ENCODE data around the gene UMODL1. TPM values are rescaled to one million over a fixed set of nuclear protein-coding genes. Genes with fewer than 3 reads are reported as not detected.

UMODL1 gene
- total RNA-seq, 1 donor from 2014 or later: 0.05 TPM

DNA sequence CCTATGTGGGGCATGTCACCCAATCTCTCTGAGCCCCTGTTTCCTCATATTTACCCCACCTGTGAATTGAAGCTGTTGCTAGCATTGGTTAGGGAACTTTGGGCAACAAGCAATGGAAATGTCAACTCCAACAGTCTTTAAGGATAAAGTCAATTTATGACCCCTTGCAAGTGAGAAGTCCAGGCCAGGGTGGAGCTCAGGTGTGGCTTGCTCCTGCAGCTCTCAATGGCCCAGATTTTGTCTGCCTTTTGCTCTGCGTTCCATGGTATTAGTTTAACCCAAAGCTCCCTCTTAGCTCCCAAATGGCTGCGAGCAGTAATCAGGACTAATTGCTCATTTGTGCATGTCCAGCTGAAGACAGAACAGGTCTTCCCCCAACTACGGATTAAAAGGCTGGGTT is 77.5 kb downstream of the UMODL1 start:
- intact Hi-C loops (cut with DNase I): no loop called here
- no peak for ATAC-seq (ENCODE audit: poor library complexity)
- DNase-seq: no peak

DNA sequence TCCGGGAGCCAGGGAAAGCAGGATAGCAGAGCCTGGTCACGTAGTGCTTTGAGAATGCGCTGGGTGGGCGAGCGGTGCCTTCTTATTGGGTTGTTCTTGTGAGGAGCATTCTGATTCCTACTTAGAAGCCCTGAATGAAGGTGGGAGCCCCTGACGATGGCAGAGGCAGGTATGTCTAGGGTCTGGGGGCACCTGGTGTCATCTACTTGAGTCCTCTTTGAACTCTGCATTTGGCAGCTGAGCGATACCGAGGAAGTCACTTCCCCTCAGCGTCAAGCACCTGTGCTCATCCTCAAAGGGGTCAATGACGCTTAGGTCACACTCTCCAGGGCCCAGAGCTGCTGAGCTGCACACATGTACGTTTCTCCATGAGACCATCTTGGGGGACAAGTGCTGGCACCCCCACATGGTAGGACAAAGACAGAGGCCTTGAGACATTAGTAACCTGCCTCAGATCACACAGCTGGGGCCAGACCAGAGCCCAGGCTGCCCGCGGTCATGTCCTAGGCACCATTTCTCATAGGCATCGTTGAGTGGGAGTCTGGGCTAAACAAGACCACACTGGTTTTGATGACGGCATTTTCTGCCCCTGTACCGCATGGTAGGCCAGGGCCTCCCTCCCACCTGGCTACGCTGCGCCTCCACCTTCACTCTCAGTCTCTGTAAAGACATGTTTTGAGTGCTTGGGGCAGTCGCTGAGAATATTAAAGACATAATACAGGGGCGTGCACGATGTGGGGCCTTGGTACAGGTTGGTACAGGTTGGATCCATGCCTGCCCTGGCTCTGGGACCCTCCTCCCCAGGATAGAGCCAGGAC is 78.7 kb downstream of the UMODL1 start:
- ATAC-seq (ENCODE audit: poor library complexity): no peak
- DNase-seq: no peak
- intact Hi-C loops (cut with DNase I): no loop called here

DNA sequence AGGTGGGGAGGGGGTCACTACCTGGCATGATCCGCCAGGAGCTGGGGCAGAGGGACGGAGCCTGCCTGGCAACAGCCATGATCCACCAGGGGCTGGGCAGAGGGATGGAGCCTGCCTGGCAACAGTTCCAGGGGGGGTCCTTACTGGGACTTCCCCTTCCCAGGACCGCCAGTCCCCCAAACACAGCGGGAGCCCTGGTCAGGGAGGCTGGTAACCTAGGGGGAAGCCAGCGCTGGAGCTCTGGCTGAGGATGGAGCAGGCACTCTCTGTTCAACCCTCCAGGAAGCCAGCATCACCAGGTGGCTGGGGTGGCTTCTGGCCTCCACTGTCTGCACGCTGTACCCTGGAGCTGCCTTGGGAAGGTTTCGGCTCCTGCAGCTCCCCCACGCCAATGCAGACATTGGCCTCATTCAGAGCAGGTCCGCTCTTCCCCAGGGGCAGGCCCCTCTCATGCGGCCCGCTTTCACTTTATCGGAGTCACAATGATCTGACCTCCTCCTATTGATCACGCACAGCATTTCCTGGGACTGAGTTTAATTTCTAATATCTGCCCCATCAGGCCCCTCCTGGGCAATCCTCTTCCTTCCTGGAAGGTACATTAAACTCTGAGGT is 79.5 kb downstream of the UMODL1 start:
- intact Hi-C loops (cut with DNase I): no loop called here
- ATAC-seq (ENCODE audit: poor library complexity): no peak
- DNase-seq: no peak

DNA sequence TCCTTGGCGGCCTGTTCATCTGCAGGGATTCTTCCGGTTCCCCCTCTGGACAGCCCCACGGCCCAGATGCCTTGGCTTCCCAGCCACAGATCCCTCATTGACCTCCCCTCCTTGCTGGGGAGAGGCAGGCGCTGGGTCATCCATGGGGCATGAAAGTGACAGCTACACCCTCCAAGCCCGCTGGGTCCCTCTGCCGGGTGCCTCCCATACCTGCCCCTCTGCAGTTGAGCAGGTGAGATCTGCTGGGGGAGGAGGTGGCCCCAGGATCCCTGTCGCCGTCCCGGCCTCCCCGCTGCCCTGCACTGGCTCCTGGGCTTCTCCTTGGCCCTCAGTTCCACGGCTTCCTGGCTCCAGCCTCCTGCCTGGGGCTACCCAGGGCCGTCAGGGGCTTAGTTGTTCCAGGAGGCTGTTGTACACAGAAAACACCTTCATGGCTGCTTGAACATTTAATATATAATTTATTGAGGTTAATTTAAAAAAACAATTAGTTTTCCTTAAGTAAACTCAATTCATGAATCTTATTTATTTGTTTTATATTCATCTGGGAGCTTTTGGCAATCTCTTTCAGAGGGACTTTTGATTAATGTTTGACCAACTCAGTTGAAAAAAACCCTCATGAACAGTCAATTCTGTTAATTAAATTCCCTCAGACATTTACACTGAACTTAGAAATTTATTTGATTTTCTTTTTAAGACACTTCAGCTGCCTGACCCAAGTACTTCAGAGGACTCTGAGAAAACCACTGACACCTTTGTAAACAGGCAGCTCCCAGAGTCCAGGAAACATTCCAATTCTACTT is 80.2 kb downstream of the UMODL1 start:
- DNase-seq (no peak), ATAC-seq (ENCODE audit: poor library complexity) (no peak)
- intact Hi-C loops (cut with DNase I): no loop called here

DNA sequence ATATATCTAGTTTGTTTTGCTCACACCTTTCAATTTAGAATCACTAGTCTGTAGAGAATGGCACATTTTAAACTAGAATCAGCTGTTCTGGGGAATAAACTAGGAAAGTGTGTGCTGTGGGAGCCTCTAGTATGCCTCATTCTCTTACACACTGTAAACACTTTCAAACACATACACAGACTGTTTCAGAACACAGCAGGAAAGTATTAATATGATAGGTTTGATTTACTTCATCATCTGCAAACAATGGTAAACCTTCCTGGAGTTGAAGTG is 80.8 kb downstream of the UMODL1 start:
- DNase-seq (no peak), ATAC-seq (ENCODE audit: poor library complexity) (no peak)
- intact Hi-C loops (cut with DNase I): no loop called here

DNA sequence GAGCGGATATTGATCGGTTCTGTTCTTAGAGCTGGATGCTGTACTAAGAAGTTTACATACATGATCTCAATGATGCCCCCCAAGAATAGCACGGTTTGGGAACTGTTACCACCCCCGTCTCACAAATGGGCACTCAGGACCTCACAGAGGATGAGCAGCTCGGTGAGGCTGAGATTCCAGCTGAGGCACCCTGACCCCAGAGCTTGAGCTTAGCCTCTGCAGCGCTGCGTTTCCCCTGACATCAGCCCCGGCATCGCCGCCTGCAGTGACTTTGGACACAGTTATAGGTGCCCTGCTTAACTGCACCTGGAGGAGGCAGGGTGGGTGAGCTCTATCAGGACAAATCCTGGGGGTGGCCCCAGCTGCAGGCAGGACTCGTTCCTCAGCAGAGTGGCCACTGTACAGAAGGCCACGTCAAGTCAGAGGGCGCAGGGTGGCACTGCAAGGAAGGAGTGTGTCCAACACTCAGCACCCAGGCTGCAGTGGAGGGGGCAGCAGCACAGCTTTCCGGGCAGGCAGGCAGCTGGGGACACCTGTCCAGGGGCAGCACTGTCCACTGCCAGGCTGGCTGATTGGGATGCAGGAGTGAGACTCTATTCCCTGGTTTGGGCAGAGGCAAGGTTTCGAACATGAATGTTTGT is 82.0 kb downstream of the UMODL1 start:
- intact Hi-C loops (cut with DNase I): no loop called here
- ATAC-seq (ENCODE audit: poor library complexity): no peak

DNA sequence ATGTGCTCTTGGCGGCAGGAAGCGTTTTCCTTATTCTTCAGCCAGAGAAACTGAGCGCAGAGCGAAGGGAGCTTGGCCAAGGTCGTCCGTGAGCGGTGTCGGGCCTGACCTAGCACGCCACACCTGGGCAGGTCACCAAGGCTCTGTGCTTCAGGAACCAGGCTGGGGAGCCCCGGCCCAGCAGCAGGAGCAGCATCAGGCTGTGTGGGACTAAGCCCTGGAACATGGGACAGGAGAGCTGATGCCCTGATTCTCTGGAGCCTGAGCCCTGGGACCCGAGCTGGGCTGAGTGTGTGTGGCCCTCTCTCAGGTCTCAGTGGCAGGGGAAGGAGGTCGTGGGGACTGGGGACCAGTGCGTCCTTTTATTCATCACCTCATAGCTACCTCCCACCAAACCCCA is 82.6 kb downstream of the UMODL1 start:
- DNase-seq (no peak), ATAC-seq (ENCODE audit: poor library complexity) (no peak)
- intact Hi-C loops (cut with DNase I): no loop called here

More for the DNA sequence above, 82.0 kb downstream of the UMODL1 start:
- no peak for DNase-seq

DNA sequence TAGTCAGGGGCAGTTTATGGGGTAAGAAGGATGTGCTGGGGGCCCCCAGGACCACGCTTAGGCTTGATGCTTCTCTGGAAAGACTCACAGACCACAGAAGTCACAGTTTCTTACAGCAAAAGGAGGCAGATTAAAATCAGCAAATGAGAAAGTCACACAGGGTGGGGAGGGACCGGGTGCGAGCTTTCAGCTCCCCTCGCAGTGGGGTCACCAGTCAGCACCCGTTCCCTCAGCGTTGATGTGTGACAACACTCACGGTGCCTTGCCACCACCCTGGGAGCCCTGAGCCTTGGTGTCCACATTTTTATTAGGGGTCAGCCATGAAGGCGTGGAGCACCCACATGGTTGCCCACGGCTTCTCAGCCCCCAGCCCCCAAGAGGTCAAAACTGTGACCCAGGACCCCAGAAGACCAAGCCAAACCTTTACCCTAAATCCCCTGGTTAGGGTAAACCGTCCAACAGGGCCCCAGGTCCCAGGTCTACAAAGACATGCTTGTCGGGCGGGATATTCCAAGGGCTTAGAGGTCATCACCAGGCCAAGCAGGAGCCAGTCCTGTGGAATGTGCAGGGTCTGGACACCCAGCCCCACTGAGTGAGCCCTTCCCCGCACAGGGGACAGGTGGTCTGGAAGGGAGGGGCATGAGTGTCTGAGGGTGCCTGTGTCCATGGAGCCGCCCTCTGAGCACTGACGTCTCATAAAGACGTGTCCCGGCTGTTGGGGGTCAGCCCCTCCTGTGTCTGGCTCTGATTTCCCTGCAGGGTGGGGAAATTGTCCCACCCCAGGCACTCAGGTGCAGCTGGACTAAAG is 83.3 kb downstream of the UMODL1 start:
- intact Hi-C loops (cut with DNase I): no loop called here
- DNase-seq: no peak

DNA sequence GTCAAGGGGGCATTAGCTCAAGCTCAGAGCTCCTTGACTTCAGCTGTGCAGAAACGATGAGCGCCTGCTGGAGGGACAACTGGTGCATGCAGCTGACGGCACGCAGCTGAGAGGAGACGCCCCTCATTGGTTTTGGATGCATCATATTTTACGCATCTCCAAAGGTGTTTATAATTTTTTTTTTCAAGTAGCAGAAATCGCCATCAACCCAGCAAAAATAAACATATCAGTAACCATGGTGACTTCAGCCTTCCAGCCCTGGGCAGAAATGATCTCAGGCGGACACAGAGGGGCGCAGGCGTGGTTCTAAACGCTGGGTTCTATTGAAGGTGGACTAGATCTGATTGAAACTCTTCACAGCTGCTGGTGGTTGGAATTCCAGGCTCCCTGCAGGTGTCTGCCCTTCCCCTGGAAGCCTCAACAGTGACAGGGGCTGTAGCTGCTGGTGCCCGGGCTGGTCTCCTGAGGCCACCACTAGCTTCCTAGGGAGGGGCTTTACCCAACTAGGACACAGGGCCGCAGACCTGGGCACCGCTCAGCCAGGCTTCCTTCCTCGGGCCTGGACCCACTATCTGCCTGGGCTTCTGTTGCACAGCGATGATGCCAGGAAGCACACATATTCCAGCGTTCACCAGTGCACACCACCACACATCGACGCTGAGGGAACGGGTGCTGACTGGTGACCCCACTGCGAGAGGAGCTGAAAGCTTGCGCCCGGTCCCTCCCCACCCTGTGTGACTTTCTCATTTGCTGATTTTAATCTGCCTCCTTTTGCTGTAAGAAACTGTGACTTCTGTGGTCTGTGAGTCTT is 84.1 kb downstream of the UMODL1 start:
- intact Hi-C loops (cut with DNase I): no loop called here
- DNase-seq (no peak), ATAC-seq (ENCODE audit: poor library complexity) (no peak)

More for the DNA sequence above, 83.3 kb downstream of the UMODL1 start:
- no peak for ATAC-seq (ENCODE audit: poor library complexity)

DNA sequence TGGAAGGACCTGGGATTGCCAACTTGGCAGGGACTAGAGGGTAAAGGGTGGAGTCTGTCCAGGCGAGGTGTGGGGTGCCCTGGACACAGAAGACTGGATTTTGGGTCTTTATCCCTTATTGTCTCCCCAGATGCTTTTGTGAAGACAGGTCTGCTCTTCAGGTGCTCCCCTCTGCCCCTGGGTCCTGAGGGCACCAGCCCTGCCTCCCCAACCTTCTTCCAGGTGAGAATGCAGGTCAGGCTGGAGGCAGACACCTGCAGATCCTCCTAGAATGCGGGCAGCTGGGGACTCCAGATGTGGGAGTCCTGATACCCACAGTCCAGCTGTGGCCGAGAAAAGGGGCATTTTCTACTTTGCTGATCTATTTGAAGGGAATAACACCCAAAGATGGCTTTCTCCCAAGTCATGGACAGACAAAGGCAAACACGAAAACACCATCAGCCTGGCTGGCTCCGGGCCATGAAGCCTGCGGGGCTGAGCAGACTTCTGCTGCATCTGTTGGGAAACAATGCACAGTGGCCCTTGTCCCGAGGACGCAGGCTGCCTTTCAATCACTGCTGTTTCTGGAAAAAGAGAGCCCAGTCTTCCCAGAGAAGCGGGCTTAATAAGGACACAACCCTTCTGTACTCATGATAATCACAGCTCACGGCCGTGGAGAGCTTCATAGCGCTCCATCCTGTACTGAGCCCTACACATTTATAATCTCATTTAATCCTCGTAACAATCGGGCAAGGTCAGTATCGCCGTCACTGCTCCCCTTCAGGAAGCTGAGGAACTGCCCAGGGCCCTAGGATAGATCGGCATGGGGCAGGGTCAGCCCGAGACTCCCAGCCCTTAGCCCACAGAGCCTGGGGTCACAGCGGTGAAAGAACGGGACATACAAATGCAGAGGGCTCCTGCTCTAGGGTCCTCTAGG is 85.8 kb downstream of the UMODL1 start:
- intact Hi-C loops (cut with DNase I): no loop called here
- ATAC-seq (ENCODE audit: poor library complexity): no peak
- no peak for DNase-seq

DNA sequence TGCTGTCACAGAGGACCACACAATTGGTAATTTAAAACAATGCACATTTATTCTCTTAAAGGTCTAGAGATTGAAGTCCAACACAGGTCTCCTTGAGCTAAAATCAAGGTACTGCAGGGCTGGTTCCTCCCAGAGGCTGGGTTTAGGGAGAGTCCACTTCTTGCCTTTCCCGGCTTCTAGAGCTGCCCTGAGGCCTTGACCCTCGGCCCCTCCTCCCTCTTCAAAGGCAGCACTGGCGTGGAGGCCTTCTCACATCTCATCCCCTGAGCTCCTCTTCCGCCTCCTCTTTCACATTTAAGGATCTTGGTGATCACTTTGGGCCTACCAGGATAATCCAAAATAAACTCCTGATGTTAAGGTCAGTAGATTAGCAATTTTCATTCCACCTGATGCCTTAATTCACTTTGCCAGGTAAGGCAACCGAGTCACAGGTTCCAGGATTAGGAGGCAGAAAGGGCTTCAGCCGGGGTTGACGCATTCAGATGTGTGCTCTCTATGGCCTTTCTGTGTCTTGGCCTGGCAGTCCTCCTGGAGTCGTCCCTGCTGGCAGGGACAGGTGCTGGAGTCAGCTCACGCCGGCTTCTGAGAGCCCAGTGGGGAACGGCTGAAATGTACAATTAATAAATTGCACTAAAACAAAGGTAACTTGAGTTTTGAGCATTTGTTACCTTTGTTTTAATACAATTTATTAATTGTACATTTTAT is 86.6 kb downstream of the UMODL1 start:
- DNase-seq (no peak), ATAC-seq (ENCODE audit: poor library complexity) (no peak)
- intact Hi-C loops (cut with DNase I): no loop called here

DNA sequence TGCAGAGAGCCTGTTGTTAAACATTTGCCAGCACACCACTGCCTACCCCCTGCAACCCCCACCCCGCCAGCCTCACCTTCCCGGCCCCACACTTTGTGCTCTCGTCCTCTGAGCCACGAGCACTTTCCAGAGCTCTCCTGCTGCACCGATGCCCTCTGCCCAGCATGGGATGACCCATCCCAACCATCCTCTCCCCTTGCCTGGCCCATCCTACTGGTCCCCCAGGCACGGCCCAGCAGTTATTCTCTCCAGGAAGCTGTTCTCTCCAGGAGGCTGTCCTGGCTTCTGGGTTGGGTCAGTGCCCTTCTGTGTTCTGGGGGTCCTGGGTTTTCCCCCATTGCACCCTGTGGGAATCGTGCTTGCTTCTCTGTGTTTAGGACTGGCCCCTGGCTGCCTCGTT is 87.7 kb downstream of the UMODL1 start:
- ATAC-seq (ENCODE audit: poor library complexity) (no peak), DNase-seq (no peak)
- intact Hi-C loops (cut with DNase I): no loop called here

DNA sequence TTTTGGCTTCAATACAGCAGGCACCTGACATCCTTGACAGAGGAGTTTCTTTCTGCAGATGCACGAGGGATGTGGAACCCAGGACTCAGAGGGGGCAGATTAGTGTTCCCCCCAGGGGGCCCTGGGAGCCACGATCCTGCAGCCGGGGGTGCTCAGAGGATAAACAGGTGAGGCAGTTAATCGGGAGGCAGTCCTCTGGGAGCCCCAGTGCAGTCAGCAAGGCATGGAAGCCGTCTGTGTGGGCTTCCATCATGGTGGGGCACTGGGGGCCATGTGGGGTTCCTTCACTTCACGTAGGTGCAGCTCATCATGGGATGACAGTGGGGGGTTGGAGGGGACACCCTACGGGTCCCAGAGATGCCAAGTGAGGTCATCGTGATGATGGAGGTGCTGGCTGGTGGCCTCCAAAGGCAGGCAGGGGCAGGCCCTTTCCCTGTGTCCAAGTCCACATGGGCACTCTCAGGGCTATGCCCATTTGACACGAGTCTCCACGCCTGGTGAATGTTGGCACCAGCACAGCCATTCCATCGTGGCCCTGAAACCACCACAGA is 88.5 kb downstream of the UMODL1 start:
- DNase-seq (no peak), ATAC-seq (ENCODE audit: poor library complexity) (no peak)
- intact Hi-C loops (cut with DNase I): loop anchor here (5.0 to 10.0 kb wide), 2 partner anchors 95 to 288 kb away; no protein-coding TSS in a partner anchor

DNA sequence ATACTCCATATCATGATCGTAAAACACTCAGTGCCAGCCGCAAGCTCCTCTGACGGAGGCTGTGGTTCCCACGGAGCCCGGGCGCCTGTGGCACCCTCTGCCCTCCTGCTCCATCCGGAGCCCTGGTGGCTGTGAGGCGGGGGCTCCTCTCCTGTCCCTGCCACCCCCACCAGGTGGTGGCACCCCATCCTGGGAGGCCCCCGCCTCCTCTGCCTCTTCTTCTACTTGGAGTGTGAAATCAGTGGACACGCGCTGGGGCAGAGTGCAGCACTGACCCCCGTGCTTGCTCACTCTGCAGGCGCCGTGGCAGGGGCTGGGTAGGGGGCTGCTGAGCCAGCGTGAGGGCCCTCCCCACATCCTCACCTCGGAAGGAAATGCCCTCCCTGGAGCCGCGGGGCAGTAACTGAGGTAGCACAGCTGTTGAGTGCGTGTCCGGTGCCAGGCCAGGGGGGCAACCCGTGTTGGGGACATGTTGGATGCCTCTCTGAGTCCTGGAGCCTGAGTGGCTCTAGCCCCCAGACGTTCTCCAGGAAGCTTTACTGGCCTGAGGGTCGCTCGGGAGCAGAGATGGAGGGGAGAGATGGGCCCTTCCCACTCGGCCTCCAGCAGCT is 89.1 kb downstream of the UMODL1 start:
- intact Hi-C loops (cut with DNase I): loop anchor here (5.0 to 10.0 kb wide), 2 partner anchors 95 to 287 kb away; no protein-coding TSS in a partner anchor
- ATAC-seq (ENCODE audit: poor library complexity) (no peak), DNase-seq (no peak)

DNA sequence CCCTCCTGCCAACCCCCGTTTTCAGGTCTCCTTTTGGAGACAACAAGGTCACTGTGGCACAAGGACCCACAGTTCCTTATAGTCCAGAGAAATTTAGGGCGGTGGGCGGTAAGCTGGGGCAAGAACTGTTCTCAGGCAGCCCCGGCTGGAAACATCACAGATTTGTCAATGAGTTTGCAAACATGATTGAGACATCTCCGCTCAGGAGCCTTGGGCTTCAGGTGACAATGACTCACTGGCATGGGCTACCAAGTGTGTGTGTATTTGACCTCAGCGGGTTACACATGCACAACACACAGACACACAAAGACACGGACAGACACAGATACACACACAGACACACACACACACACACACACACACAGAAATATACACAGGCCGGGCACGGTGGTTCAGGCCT is 89.6 kb downstream of the UMODL1 start:
- ATAC-seq (ENCODE audit: poor library complexity) (no peak), DNase-seq (no peak)
- intact Hi-C loops (cut with DNase I): loop anchor here (5.0 to 10.0 kb wide), 2 partner anchors 94 to 287 kb away; no protein-coding TSS in a partner anchor
